Naive B cell (primary cell): ENCODE results near the gene ZNF439. TPM values are rescaled to one million over a fixed set of nuclear protein-coding genes. Genes with fewer than 3 reads are reported as not detected.
"Not testable (repeated sequence)": the region's sequence is repeated elsewhere in the genome, so short reads cannot be mapped to it uniquely, and the experiment has no call there.

Source experiments
- ATAC-seq, 2 donors: fragments of 150-1000 bp; cut with Tn5 transposase; 2 replicates each; pipeline ENCODE4 v1.10.0; 2021; ENCODE audit warnings: low read depth in 2 of 2, mild to moderate bottlenecking in 2 of 2, moderate library complexity in 2 of 2
- DNase-seq: peaks from one replicate; pipeline ENCODE4 v3.0.0; 2022
- H3K27ac Mint-ChIP-seq, 6 donors: one replicate each; pipeline ENCODE4 v1.8.0; 2020 to 2022; ENCODE audit warnings: mild to moderate bottlenecking in 6 of 6, mixed read lengths in 6 of 6, moderate library complexity in 5 of 6, inconsistent platforms in 2 of 6
- H3K27me3 Mint-ChIP-seq, 3 donors: one replicate each; pipeline ENCODE4 v1.8.0; 2021 to 2022; ENCODE audit warnings: mixed read lengths in 3 of 3, mild to moderate bottlenecking in 1 of 3
- H3K36me3 Mint-ChIP-seq, 2 donors: one replicate each; pipeline ENCODE4 v1.8.0; 2020 to 2022; ENCODE audit warnings: mixed read lengths in 2 of 2, inconsistent platforms in 1 of 2, mild to moderate bottlenecking in 1 of 2
- H3K4me1 Mint-ChIP-seq, 3 donors: one replicate each; pipeline ENCODE4 v1.8.0; 2020 to 2022; ENCODE audit warnings: mixed read lengths in 3 of 3, inconsistent platforms in 1 of 3, mild to moderate bottlenecking in 1 of 3, moderate library complexity in 1 of 3
- H3K4me3 Mint-ChIP-seq, 8 donors: one replicate each; pipeline ENCODE4 v1.8.0; 2020 to 2022; ENCODE audit warnings: mild to moderate bottlenecking in 8 of 8, mixed read lengths in 8 of 8, moderate library complexity in 8 of 8, inconsistent platforms in 2 of 8
- H3K9me3 Mint-ChIP-seq, 7 donors: one replicate each; pipeline ENCODE4 v1.8.0; 2020 to 2022; ENCODE audit warnings: mixed read lengths in 7 of 7, mild to moderate bottlenecking in 5 of 7, inconsistent platforms in 2 of 7, moderate library complexity in 1 of 7
- polyA plus RNA-seq, 6 donors: library from polyadenylated mRNA; unstranded; fragments of 300-500 nt; fragmentation: Illumina TruSeq; gene quantifications; one replicate each; pipeline ENCODE4 v1.2.3, GENCODE V29; 2021; ENCODE audit warnings: low read depth in 6 of 6

Gene ZNF439
- polyA plus RNA-seq, 6 donors from 2014 or later, result 7.4 to 13.6 (median 9.3) TPM; not detected in 1

GRCh38 chr19:11843722-11844121 is 4.8 kb upstream of the ZNF439 start:
- no peaks in the 10 kb centered on the region for H3K36me3 Mint-ChIP-seq
- no peak overlapping the region for H3K27ac Mint-ChIP-seq
- H3K9me3 Mint-ChIP-seq, result no peaks in the 10 kb centered on the region
- ATAC-seq (no peak), DNase-seq (no peak)
- no peaks in the 10 kb centered on the region for H3K27me3 Mint-ChIP-seq
- H3K4me1 Mint-ChIP-seq, result peaks cover 7 to 13% (median 8%) of the 10 kb centered on the region in 3 donors
- no peak overlapping the region for H3K4me3 Mint-ChIP-seq

- not testable (repeated sequence) for DNase-seq, H3K36me3 Mint-ChIP-seq, ATAC-seq, H3K9me3 Mint-ChIP-seq, H3K27me3 Mint-ChIP-seq
- peaks cover 18 to 44% (median 34%) of the 10 kb centered on the region in 3 donors for H3K4me1 Mint-ChIP-seq
- H3K4me3 Mint-ChIP-seq, result peak overlapping the region in 6 of 8 donors; percentile 41 to 94 (median 88)
- peak overlapping the region in 4 of 6 donors; percentile 28 to 88 (median 76) for H3K27ac Mint-ChIP-seq
Observed at GRCh38 chr19:11847615-11848014, 911 bp upstream of the ZNF439 start.

DNA sequence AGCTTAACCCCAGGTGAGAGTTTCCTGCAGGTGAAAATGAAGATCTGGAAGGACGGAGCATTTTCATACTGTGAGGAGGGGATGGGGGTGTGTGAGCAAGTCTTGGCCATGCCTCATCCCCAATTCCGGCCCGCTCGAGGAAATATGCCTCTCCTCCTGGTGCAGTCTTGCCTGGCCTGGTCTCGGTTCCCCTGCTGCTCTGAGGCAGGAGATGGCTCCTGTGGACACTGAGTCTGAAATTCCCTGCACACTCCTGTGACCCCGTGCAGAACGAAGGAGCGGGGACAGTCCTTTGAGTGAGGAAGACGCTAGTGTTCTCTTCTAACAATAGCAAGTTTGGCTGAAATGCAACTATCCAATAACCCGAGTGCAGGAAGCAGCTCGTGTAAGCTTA is 329 bp upstream of the ZNF439 start:
- peak overlapping the region; percentile 93 to 98 (median 96) for H3K27ac Mint-ChIP-seq
- ATAC-seq (no peak), DNase-seq (no peak)
- peaks cover 0 to 2% (median 0%) of the 10 kb centered on the region in 7 donors for H3K9me3 Mint-ChIP-seq
- H3K4me3 Mint-ChIP-seq, result peak overlapping the region; percentile 84 to 95 (median 93)
- no peaks in the 10 kb centered on the region for H3K27me3 Mint-ChIP-seq
- no peaks in the 10 kb centered on the region for H3K36me3 Mint-ChIP-seq
- peaks cover 18 to 47% (median 34%) of the 10 kb centered on the region in 3 donors for H3K4me1 Mint-ChIP-seq

DNA sequence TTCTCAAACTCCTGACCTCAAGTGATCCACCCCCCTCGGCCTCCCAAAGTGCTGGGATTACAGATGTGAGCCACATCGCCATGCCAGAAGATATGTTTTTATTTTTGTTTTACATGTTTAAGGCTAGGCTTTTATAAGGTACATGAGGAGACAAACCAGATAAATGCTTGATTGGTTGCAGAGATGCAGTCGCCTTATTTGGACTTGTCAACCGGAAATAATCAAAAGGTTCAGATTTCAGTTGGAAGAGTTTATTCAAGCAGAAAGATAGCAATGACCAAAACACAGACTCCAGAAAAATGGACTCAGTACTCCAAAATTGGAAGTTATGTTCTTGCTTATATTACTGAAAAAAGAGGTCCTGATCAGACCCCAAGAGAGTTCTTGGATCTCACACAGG is 1.8 kb downstream of the ZNF439 start:
- Mint-ChIP-seq H3K27ac (peak overlapping the region in 3 of 6 donors; percentile 6 to 93 (median 72)), H3K4me3 (peak overlapping the region; percentile 29 to 99 (median 92)), H3K4me1 (peaks cover 22 to 54% (median 34%) of the 10 kb centered on the region in 3 donors)
- H3K27me3 Mint-ChIP-seq, DNase-seq, H3K36me3 Mint-ChIP-seq, ATAC-seq, H3K9me3 Mint-ChIP-seq: not testable (repeated sequence)

- Mint-ChIP-seq H3K27me3 (no peaks in the 10 kb centered on the region), H3K9me3 (peaks cover 0 to 2% (median 0%) of the 10 kb centered on the region in 7 donors), H3K4me3 (no peak overlapping the region), H3K4me1 (peaks cover 36 to 54% (median 42%) of the 10 kb centered on the region in 3 donors), H3K27ac (no peak overlapping the region), H3K36me3 (peaks cover 4 to 13% of the 10 kb centered on the region in 2 donors)
- ATAC-seq, result no peak
- DNase-seq, result no peak
Observed at GRCh38 chr19:11853358-11853757, 4.8 kb downstream of the ZNF439 start.

DNA sequence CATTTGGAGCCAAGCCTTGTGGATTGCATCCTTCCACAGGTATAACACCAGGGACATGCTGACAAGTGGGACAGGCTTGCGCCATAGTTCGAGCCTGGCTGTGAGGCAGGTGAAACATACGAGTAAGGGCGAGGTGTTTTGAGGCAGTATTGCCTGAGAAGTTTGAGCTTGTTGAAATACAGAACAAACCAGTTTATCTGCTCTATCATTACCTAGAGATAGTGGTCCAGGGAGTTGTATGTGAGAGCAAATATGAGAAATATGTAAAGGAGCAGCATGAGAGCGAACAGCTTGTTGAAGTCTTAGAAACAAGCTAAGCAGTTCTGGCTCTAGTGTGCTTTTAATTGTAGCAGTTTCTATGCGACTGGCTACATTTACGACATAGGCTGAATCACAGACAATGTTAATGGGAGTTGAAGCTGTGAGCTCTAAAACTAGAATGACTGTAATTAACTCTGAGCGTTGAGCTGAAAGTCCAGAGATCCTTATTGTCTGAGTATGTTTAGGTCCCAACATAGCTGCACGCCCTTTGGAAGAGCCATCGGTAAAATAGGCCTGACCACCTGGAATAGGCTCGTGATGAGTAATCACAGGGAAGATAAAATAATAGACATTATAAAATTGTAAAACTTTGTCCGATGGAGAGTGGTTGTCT is 8.2 kb downstream of the ZNF439 start:
- Mint-ChIP-seq H3K36me3 (peaks cover 18 to 19% of the 10 kb centered on the region in 2 donors), H3K4me3 (no peak overlapping the region), H3K27ac (no peak overlapping the region), H3K9me3 (peaks cover 0 to 16% (median 8%) of the 10 kb centered on the region in 7 donors), H3K27me3 (no peaks in the 10 kb centered on the region), H3K4me1 (peaks cover 22 to 31% (median 30%) of the 10 kb centered on the region in 3 donors)
- ATAC-seq, result no peak
- no peak for DNase-seq

DNA sequence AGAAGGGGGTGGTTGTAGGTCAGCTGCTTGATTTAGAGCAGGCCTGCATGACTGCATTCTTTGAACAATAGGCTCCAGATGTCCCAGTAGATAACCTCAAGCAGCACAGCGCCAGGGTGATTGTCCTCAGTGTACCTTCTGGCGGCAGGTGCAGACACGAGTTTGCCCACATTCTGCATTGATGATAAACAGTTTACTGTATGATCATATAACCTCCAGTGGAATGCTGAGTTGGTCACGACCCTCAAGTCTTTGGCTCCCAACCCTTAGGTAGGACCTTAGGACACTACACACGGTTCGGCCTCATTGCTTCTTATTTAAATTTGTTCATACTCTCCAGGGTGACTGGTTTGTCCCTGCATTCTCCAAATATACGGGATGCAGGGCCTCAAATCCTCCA is 12.2 kb downstream of the ZNF439 start:
- Mint-ChIP-seq H3K4me3 (no peak overlapping the region), H3K9me3 (peaks cover 0 to 52% (median 31%) of the 10 kb centered on the region in 7 donors), H3K36me3 (peaks cover 19 to 45% of the 10 kb centered on the region in 2 donors), H3K27ac (peak overlapping the region in 1 of 6 donors; percentile 11), H3K27me3 (no peaks in the 10 kb centered on the region), H3K4me1 (peaks cover 21 to 24% (median 24%) of the 10 kb centered on the region in 3 donors)
- ATAC-seq (no peak), DNase-seq (no peak)

DNA sequence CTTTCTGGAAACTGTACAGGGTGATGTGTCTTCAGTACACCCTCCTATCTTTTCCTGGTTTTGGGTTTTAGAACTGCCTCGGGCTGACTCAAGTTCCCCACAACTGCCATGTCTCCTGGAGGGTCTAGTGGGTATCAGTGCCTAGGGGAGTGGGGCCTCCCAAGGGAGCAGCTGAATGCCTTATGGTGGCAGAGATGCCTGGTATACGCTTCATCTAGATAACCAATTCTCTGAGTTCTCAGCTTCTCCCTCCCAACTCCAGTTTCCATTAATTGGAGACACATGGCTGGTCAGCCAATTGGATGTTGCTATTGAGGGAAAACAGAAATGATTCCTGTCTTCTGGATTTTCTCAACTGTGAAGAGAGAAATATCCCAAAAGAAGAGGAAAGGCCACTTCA is 12.8 kb downstream of the ZNF439 start:
- Mint-ChIP-seq H3K36me3 (peaks cover 19 to 50% of the 10 kb centered on the region in 2 donors), H3K27ac (no peak overlapping the region), H3K4me1 (peaks cover 15 to 20% (median 18%) of the 10 kb centered on the region in 3 donors), H3K4me3 (no peak overlapping the region), H3K27me3 (no peaks in the 10 kb centered on the region), H3K9me3 (peaks cover 0 to 56% (median 34%) of the 10 kb centered on the region in 7 donors)
- ATAC-seq (no peak), DNase-seq (no peak)

DNA sequence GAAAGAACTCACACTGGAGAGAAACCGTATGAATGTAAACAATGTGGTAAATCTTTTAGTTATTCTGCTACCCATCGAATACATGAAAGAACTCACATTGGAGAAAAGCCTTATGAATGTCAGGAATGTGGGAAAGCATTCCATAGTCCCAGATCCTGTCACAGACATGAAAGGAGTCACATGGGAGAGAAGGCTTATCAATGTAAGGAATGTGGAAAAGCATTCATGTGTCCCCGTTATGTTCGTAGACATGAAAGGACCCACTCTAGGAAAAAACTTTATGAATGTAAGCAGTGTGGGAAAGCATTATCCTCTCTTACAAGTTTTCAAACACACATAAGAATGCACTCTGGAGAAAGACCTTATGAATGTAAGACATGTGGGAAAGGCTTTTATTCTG is 19.2 kb downstream of the ZNF439 start:
- Mint-ChIP-seq H3K9me3 (peaks cover 0 to 82% (median 57%) of the 10 kb centered on the region in 7 donors), H3K36me3 (peaks cover 52 to 55% of the 10 kb centered on the region in 2 donors), H3K27ac (peak overlapping the region in 1 of 6 donors; percentile 51)
- not testable (repeated sequence) for H3K27me3 Mint-ChIP-seq, DNase-seq, H3K4me3 Mint-ChIP-seq, H3K4me1 Mint-ChIP-seq, ATAC-seq

GRCh38 chr19:11868188-11868587 is 19.7 kb downstream of the ZNF439 start:
- H3K9me3 Mint-ChIP-seq, result peaks cover 0 to 78% (median 54%) of the 10 kb centered on the region in 7 donors
- H3K27ac Mint-ChIP-seq, result no peak overlapping the region
- H3K27me3 Mint-ChIP-seq, result no peaks in the 10 kb centered on the region
- ATAC-seq (no peak), DNase-seq (no peak)
- no peak overlapping the region for H3K4me3 Mint-ChIP-seq
- H3K4me1 Mint-ChIP-seq, result peaks cover 0 to 3% (median 3%) of the 10 kb centered on the region in 3 donors
- H3K36me3 Mint-ChIP-seq, result peaks cover 52 to 54% of the 10 kb centered on the region in 2 donors

DNA sequence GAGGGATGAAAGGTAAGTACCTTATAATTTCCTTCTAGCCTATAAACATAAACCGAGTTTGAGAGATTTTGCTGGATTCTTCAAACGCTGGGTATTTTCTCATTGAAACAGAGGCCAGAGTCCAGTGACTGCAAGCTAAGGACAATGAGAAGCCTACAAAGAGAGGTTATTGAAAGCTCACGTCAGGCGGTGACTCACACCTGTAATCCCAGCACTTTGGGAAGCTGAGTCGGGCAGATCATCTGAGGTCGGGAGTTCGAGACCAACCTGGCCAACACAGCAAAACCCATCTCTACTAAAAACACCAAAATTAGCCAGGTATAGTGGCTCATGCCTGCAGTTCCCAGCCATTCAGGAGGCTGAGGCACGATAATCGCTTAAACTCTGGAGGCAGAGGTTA is 24.1 kb downstream of the ZNF439 start:
- Mint-ChIP-seq H3K9me3 (peaks cover 0 to 37% (median 27%) of the 10 kb centered on the region in 7 donors), H3K4me1 (peaks cover 0 to 4% (median 3%) of the 10 kb centered on the region in 3 donors), H3K27ac (no peak overlapping the region), H3K36me3 (peaks cover 21 to 25% of the 10 kb centered on the region in 2 donors), H3K4me3 (no peak overlapping the region), H3K27me3 (no peaks in the 10 kb centered on the region)
- DNase-seq (no peak), ATAC-seq (no peak)

DNA sequence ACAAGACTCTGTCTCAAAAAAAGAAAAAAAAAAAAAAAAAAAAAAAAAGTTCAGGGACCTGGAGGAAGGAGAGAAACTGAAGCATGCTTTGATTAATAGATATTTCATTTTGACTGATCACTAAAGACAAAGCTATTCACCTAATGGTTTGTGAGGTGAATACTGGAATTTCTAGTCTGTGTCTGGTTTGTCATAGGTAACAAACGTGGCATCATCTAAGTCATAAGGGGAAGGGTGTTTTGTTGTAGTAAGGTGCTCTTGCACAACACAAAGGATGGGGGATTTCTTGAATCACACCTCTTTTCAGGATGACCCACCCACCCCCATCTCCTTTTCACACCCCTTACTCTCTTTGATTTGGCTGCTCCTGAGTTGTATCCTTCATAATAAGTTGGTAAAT is 25.2 kb downstream of the ZNF439 start:
- H3K4me3 Mint-ChIP-seq, result no peak overlapping the region
- H3K9me3 Mint-ChIP-seq, result peaks cover 0 to 25% (median 16%) of the 10 kb centered on the region in 7 donors
- H3K36me3 Mint-ChIP-seq, result peaks cover 10 to 14% of the 10 kb centered on the region in 2 donors
- ATAC-seq (no peak), DNase-seq (no peak)
- H3K27me3 Mint-ChIP-seq, result no peaks in the 10 kb centered on the region
- H3K27ac Mint-ChIP-seq, result no peak overlapping the region
- H3K4me1 Mint-ChIP-seq, result peaks cover 0 to 4% (median 3%) of the 10 kb centered on the region in 3 donors

- ATAC-seq, H3K4me3 Mint-ChIP-seq, H3K27ac Mint-ChIP-seq, H3K4me1 Mint-ChIP-seq, DNase-seq, H3K27me3 Mint-ChIP-seq, H3K9me3 Mint-ChIP-seq, H3K36me3 Mint-ChIP-seq: not testable (repeated sequence)
Observed at GRCh38 chr19:11879687-11880266, 31.3 kb downstream of the ZNF439 start.

DNA sequence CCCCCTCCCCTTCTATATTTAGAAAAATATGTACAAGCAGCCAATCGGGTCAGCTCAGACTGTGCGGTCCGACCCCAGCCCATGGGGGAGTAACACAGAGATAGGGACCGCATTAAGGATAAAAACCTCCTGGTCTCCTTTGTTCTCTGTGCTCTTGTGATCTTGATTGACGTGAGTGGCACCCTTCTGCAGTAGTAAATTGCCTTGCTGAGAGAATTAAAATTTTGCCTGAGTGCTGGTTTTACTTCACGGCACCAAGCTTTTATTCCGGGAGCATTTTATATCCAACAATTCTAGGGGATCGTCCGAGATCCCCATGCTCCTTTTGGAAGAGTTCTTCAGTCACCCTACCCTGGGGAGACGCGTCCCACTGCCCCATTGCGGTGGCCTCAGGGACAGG is 32.1 kb downstream of the ZNF439 start:
- no peaks in the 10 kb centered on the region for H3K27me3 Mint-ChIP-seq
- H3K27ac Mint-ChIP-seq, result peak overlapping the region in 1 of 6 donors; percentile 87
- no peaks in the 10 kb centered on the region for H3K36me3 Mint-ChIP-seq
- H3K4me1 Mint-ChIP-seq, result peaks cover 0 to 7% (median 6%) of the 10 kb centered on the region in 3 donors
- peaks cover 0 to 4% (median 0%) of the 10 kb centered on the region in 7 donors for H3K9me3 Mint-ChIP-seq
- ATAC-seq (no peak), DNase-seq (no peak)
- H3K4me3 Mint-ChIP-seq, result no peak overlapping the region
